Neural cell (in vitro differentiated cells): ENCODE data around the gene TWNK.

ENCODE experiments used
- CTCF ChIP-seq: fragments of 450-650 bp; IDR thresholded peaks from 2 replicates; pipeline ENCODE4 v1.5.1; 2014; ENCODE audit warnings: antibody characterized with exemption, mild to moderate bottlenecking, moderate library complexity; ENCODE audit not compliant: poor library complexity, severe bottlenecking
- EP300 ChIP-seq: fragments of 450-650 bp; conservative IDR thresholded peaks from 2 replicates; pipeline ENCODE4 v1.6.1; 2014; ENCODE audit warnings: antibody characterized with exemption, mild to moderate bottlenecking, moderate library complexity; ENCODE audit not compliant: poor library complexity, severe bottlenecking
- EZH2 ChIP-seq: fragments of 200-600, 300-800 bp; shearing (Covaris generic), sonication (generic); IDR thresholded peaks from 2 replicates; pipeline ENCODE4 v1.6.1; 2014; ENCODE audit warnings: antibody characterized with exemption, low read length, borderline replicate concordance, mild to moderate bottlenecking; ENCODE audit not compliant: insufficient read depth, poor library complexity, severe bottlenecking
- POLR2AphosphoS5 ChIP-seq: IDR thresholded peaks from 2 replicates; pipeline ENCODE4 v1.6.1; 2012
- TAF1 ChIP-seq: IDR thresholded peaks from 2 replicates; pipeline ENCODE4 v1.6.1; 2012; ENCODE audit warnings: low read depth

GRCh38 chr10:101018118-101018599 is 30.8 kb downstream of the TWNK start:
- TF ChIP-seq CTCF (no peak), EP300 (no peak), POLR2AphosphoS5 (no peak), TAF1 (no peak), EZH2 (no peak)
